Fibroblast of lung (primary cell): ENCODE data around the gene ZDHHC20. TPM values are rescaled to one million over a fixed set of nuclear protein-coding genes. Genes with fewer than 3 reads are reported as not detected.

Source experiments
- DNase-seq, 2 donors: peaks; one replicate each; pipeline versions ENCODE4 v3.0.0 to v3.0.0-alpha.2; 2010; ENCODE audit warnings: low read depth in 2 of 2
- H2AFZ ChIP-seq: 2 replicates; pipeline ENCODE4 v1.5.1; 2012; ENCODE audit warnings: low read length, control low read depth, inconsistent platforms
- H3K27ac ChIP-seq: 2 replicates; pipeline ENCODE4 v1.5.1; 2011; ENCODE audit warnings: low read length, control low read depth; ENCODE audit not compliant: insufficient read depth
- H3K27me3 ChIP-seq: 2 replicates; pipeline ENCODE4 v1.5.1; 2011; ENCODE audit warnings: mild to moderate bottlenecking, low read length; ENCODE audit not compliant: control insufficient read depth, insufficient read depth
- H3K36me3 ChIP-seq: 2 replicates; pipeline ENCODE4 v1.5.1; 2011; ENCODE audit warnings: low read length; ENCODE audit not compliant: control insufficient read depth, insufficient read depth
- H3K4me1 ChIP-seq: 2 replicates; pipeline ENCODE4 v1.5.1; 2011; ENCODE audit warnings: low read length; ENCODE audit not compliant: control insufficient read depth, insufficient read depth; ENCODE audit errors: extremely low read depth
- H3K4me2 ChIP-seq: 2 replicates; pipeline ENCODE4 v1.5.1; 2011; ENCODE audit warnings: low read length, control low read depth; ENCODE audit not compliant: insufficient read depth; ENCODE audit errors: extremely low read depth
- H3K4me3 ChIP-seq, 4 experiments: fragments of 200-600 bp in 1 of 4; sonication (generic) in 1 of 4; replicated peaks in 1 of 4; 2 replicates each; pipeline ENCODE4 v1.5.1; 2011 to 2016; ENCODE audit warnings: low read length in 4 of 4, low read depth in 3 of 4, mild to moderate bottlenecking in 3 of 4, control low read depth in 2 of 4, inconsistent platforms in 1 of 4, mixed read lengths in 1 of 4; ENCODE audit not compliant: insufficient read depth in 1 of 4; ENCODE audit errors: control extremely low read depth in 1 of 4
- H3K79me2 ChIP-seq: 2 replicates; pipeline ENCODE4 v1.5.1; 2012; ENCODE audit warnings: mild to moderate bottlenecking, low read length, inconsistent platforms; ENCODE audit not compliant: control insufficient read depth, insufficient read depth
- H3K9ac ChIP-seq: 2 replicates; pipeline ENCODE4 v1.5.1; 2011; ENCODE audit warnings: mild to moderate bottlenecking, low read length, control low read depth; ENCODE audit not compliant: insufficient read depth
- H3K9me3 ChIP-seq: 2 replicates; pipeline ENCODE4 v1.5.1; 2012; ENCODE audit warnings: low read depth, low read length; ENCODE audit not compliant: control insufficient read depth, insufficient read depth
- H4K20me1 ChIP-seq: 2 replicates; pipeline ENCODE4 v1.5.1; 2011; ENCODE audit warnings: low read length; ENCODE audit not compliant: control insufficient read depth, insufficient read depth; ENCODE audit errors: extremely low read depth
- EZH2 ChIP-seq: IDR thresholded peaks from 2 replicates; pipeline ENCODE4 v1.5.1; 2012; ENCODE audit warnings: low read length, control low read depth, mild to moderate bottlenecking; ENCODE audit errors: missing control alignments
- polyA plus RNA-seq, 2 donors: library from polyadenylated mRNA; depleted of rRNA in 1 of 2; stranded (reverse) in 1 of 2; unstranded in 1 of 2; fragments of >200 nt; gene quantifications; 2 replicates each; pipeline ENCODE4 v1.2.1, GENCODE V29; 2011 to 2012; ENCODE audit warnings: missing spikeins in 1 of 2
- total RNA-seq: library from RNA; depleted of rRNA; stranded (reverse); fragments of >200 nt; gene quantifications from 2 replicates; pipeline ENCODE4 v1.2.1, GENCODE V29; 2014
- TF ChIP-seq, protein P1 (sequence below), 2 donors: IDR thresholded peaks in 1 of 2; conservative IDR thresholded peaks in 1 of 2; 1 replicate in 1 of 2; 2 replicates in 1 of 2; pipeline ENCODE4 v1.5.1; 2011 to 2012; ENCODE audit warnings: low read length in 2 of 2, control low read depth in 1 of 2, inconsistent platforms in 1 of 2, low read depth in 1 of 2, mild to moderate bottlenecking in 1 of 2

ZDHHC20 gene
- total and polyA plus RNA-seq, 2 donors (not counting 1 experiment from before 2014, with no cell fraction given), result 69.3 to 81.6 TPM

DNA sequence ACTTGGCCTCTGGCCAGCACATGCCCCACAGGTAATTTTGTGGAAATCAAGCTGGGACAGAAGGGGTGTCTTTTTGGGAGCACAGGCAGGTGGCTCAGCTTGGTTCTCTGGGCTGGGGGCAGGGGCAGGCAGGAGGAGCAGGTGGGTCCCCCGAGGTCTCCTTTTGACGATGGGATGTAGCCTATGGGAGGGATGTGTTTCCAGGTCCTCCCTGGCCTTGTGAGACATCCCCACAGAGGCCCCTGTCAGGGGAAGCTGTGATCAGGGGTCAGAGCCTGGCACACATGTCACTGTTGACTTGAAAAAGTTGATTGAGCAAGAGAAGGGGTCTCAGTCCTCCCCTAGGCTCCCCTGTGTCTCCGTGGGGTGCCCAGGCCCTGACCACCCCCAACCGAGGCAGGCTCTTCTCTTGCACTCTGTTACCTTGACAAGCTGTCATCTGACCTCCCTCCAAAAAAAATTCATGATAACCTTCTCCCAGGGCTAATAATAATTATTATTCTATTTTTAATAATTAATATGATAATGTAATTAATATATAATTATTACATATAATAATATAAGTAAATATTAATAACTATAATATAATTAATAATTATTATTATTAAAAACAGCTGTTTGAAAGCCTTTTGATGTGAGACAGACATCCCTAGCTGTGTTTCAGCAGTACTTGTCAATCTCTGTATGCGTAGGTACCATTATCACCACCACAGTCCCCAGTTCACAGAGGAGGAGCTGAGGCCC lies 116.2 kb downstream of the ZDHHC20 start:
- Histone ChIP-seq H3K9me3 (no peaks in the 10 kb centered on the region), H3K4me3 (no peak overlapping the region), H3K27me3 (peaks cover 4% of the 10 kb centered on the region), H3K4me1 (no peaks in the 10 kb centered on the region), H3K4me2 (no peak overlapping the region), H3K27ac (no peak overlapping the region), H3K36me3 (no peaks in the 10 kb centered on the region), H3K79me2 (no peaks in the 10 kb centered on the region), H2AFZ (no peak overlapping the region), H4K20me1 (no peaks in the 10 kb centered on the region), H3K9ac (no peak overlapping the region)
- TF ChIP-seq, protein P1, sequence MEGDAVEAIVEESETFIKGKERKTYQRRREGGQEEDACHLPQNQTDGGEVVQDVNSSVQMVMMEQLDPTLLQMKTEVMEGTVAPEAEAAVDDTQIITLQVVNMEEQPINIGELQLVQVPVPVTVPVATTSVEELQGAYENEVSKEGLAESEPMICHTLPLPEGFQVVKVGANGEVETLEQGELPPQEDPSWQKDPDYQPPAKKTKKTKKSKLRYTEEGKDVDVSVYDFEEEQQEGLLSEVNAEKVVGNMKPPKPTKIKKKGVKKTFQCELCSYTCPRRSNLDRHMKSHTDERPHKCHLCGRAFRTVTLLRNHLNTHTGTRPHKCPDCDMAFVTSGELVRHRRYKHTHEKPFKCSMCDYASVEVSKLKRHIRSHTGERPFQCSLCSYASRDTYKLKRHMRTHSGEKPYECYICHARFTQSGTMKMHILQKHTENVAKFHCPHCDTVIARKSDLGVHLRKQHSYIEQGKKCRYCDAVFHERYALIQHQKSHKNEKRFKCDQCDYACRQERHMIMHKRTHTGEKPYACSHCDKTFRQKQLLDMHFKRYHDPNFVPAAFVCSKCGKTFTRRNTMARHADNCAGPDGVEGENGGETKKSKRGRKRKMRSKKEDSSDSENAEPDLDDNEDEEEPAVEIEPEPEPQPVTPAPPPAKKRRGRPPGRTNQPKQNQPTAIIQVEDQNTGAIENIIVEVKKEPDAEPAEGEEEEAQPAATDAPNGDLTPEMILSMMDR (conservative IDR thresholded peaks at IDR 0.05 in 1 of 2, IDR thresholded peaks at IDR 0.05 in 1 of 2; ENCODE audit: low read depth in 1 of 2, low read length in 2 of 2), result no peak
- no peak for TF ChIP-seq EZH2
- no peak for DNase-seq

GRCh38 chr13:21341637-21342422 lies 117.3 kb downstream of the ZDHHC20 start:
- Histone ChIP-seq H3K4me2 (no peak overlapping the region), H3K27me3 (no peaks in the 10 kb centered on the region), H3K9me3 (no peaks in the 10 kb centered on the region), H3K4me1 (no peaks in the 10 kb centered on the region), H3K36me3 (no peaks in the 10 kb centered on the region), H3K4me3 (no peak overlapping the region), H3K27ac (no peak overlapping the region), H3K79me2 (no peaks in the 10 kb centered on the region), H2AFZ (no peak overlapping the region), H4K20me1 (no peaks in the 10 kb centered on the region), H3K9ac (no peak overlapping the region)
- TF ChIP-seq, protein P1 (conservative IDR thresholded peaks at IDR 0.05 in 1 of 2, IDR thresholded peaks at IDR 0.05 in 1 of 2; ENCODE audit: low read depth in 1 of 2, low read length in 2 of 2), result no peak
- TF ChIP-seq EZH2, result no peak
- no peak for DNase-seq

- Histone ChIP-seq H3K79me2 (no peaks in the 10 kb centered on the region), H3K27ac (no peak overlapping the region), H3K4me2 (no peak overlapping the region), H3K9me3 (no peaks in the 10 kb centered on the region), H3K4me1 (no peaks in the 10 kb centered on the region), H4K20me1 (no peaks in the 10 kb centered on the region), H2AFZ (no peak overlapping the region), H3K36me3 (no peaks in the 10 kb centered on the region), H3K4me3 (no peak overlapping the region), H3K27me3 (no peaks in the 10 kb centered on the region), H3K9ac (no peak overlapping the region)
- TF ChIP-seq EZH2, result no peak
- TF ChIP-seq, protein P1 (conservative IDR thresholded peaks at IDR 0.05 in 1 of 2, IDR thresholded peaks at IDR 0.05 in 1 of 2; ENCODE audit: low read depth in 1 of 2, low read length in 2 of 2), result no peak
- DNase-seq, result no peak
These were observed 120.3 kb downstream of the ZDHHC20 start for GRCh38 chr13:21338639-21339278.
